HAP-1 (cell line): Measurements from ENCODE around the gene GPR39.
"Not testable (repeated sequence)": the region's sequence is repeated elsewhere in the genome, so short reads cannot be mapped to it uniquely, and the experiment has no call there.

Source experiments
- DNase-seq, 2 experiments: peaks; one replicate each; pipeline ENCODE4 v3.0.0-alpha.2; 2016 to 2020; ENCODE audit warnings: low spot score in 2 of 2
- H3K27me3 ChIP-seq: fragments of 250-450 bp; sonication (Bioruptor Pico); 2 replicates; pipeline ENCODE4 v1.5.1; 2020; ENCODE audit warnings: low read depth, mild to moderate bottlenecking, moderate library complexity
- H3K36me3 ChIP-seq: fragments of 250-450 bp; sonication (Bioruptor Pico); replicated peaks from 2 replicates; pipeline ENCODE4 v1.5.1; 2020; ENCODE audit warnings: mild to moderate bottlenecking
- H3K4me1 ChIP-seq: fragments of 250-450 bp; sonication (Bioruptor Pico); 2 replicates; pipeline ENCODE4 v1.5.1; 2020; ENCODE audit warnings: mild to moderate bottlenecking
- H3K4me3 ChIP-seq: fragments of 250-450 bp; sonication (Bioruptor Pico); 2 replicates; pipeline ENCODE4 v1.5.1; 2020; ENCODE audit warnings: mild to moderate bottlenecking, moderate library complexity
- H3K9me3 ChIP-seq: fragments of 250-450 bp; sonication (Bioruptor Pico); 2 replicates; pipeline ENCODE4 v1.5.1; 2020; ENCODE audit warnings: mild to moderate bottlenecking, moderate library complexity
- in situ Hi-C: fragments of 300-500 bp; cut with MboI; formaldehyde crosslinking; loops from 3 replicates; pipeline ENCODE4 v1.14.3; 2020; ENCODE audit warnings: low sequenced_read_pairs, inconsistent platforms, mixed read lengths

Gene GPR39

DNA sequence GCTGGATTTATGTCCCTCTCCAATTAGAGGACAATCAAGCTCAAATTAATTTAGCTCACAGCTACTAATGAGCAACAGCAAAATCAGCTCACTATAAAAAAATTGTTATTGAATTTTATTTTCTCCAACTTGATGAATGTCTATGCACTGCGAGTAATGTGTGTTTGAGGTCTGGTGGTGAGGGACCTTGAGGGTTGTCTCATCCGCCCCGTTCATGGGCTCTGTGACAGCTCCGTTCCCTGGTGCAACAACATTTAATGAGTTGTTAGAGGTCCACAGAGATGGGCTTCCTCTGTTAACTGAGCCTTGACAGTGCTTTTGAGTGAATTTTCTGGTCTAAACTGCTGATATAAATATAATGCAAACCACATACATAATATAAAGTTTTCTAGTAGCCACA is 101.7 kb downstream of the GPR39 start:
- H3K4me1 ChIP-seq, result no peaks in the 10 kb centered on the region
- DNase-seq, result no peak
- no peaks in the 10 kb centered on the region for H3K9me3 ChIP-seq
- H3K27me3 ChIP-seq, result no peaks in the 10 kb centered on the region
- H3K36me3 ChIP-seq, result no peaks in the 10 kb centered on the region
- H3K4me3 ChIP-seq, result no peak overlapping the region
- in situ Hi-C loops, result no loop called here

DNA sequence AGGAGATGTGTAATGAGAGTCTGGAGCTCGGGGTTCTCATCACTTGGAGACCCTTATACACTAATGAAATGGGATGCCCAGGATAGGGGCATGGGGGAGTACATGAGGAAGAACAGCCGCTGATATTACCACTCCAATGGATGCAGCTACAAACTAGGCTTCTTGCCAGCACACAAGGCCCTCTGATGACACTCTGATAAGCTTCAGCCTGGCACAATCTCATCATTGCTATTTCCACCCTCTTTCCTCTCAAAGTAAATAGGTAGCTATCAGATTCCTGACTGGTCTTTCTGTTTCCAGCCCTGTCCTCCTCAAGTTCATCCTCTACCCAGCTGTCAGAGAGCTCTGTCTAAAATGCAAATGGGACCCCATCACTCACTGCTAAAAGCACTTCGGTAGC is 103.0 kb downstream of the GPR39 start:
- H3K9me3 ChIP-seq, result no peaks in the 10 kb centered on the region
- no peak overlapping the region for H3K4me3 ChIP-seq
- no peaks in the 10 kb centered on the region for H3K4me1 ChIP-seq
- H3K36me3 ChIP-seq, result no peaks in the 10 kb centered on the region
- in situ Hi-C loops, result no loop called here
- no peaks in the 10 kb centered on the region for H3K27me3 ChIP-seq
- no peak for DNase-seq

- Histone ChIP-seq H3K9me3 (no peaks in the 10 kb centered on the region), H3K36me3 (no peaks in the 10 kb centered on the region), H3K27me3 (no peaks in the 10 kb centered on the region), H3K4me3 (no peak overlapping the region), H3K4me1 (no peaks in the 10 kb centered on the region)
- no peak for DNase-seq
- in situ Hi-C loops, result no loop called here
Observed at GRCh38 chr2:132521341-132521740, 104.7 kb downstream of the GPR39 start.

GRCh38 chr2:132522901-132523300 is 106.3 kb downstream of the GPR39 start:
- Histone ChIP-seq H3K27me3 (no peaks in the 10 kb centered on the region), H3K36me3 (no peaks in the 10 kb centered on the region), H3K4me3 (no peak overlapping the region), H3K4me1 (no peaks in the 10 kb centered on the region), H3K9me3 (no peaks in the 10 kb centered on the region)
- no peak for DNase-seq
- in situ Hi-C loops, result no loop called here

GRCh38 chr2:132537061-132537460 is 120.5 kb downstream of the GPR39 start:
- in situ Hi-C loops, H3K27me3 ChIP-seq, H3K36me3 ChIP-seq, H3K9me3 ChIP-seq, H3K4me1 ChIP-seq, DNase-seq, H3K4me3 ChIP-seq: not testable (repeated sequence)

DNA sequence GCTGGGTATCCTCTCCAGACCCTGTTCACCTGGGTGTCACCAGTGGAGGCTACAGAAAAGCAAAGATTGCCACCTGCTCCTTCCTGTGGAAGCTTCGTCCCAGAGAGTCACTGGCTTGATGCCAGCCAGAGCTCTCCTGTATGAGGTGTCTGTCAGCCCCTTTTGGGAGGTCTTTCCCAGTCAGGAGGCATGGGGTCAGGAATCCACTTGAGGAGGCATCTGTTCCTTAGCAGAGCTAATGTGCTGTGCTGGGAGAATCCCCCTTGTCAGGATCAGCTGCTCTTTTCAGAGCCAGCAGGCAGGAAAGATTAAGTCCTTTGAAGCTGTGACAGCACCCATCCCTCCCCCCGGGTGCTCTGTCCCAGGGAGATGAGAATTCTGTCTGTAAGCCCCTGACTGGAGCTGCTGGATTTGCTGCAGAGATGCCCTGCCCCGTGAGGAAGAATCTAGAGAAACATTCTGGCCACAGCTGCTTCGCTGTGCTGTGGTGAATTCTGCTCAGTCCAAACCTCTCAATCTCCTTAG is 121.8 kb downstream of the GPR39 start:
- Histone ChIP-seq H3K27me3 (no peaks in the 10 kb centered on the region), H3K36me3 (no peaks in the 10 kb centered on the region), H3K4me3 (no peak overlapping the region), H3K4me1 (no peaks in the 10 kb centered on the region), H3K9me3 (no peaks in the 10 kb centered on the region)
- no peak for DNase-seq
- in situ Hi-C loops, result no loop called here

DNA sequence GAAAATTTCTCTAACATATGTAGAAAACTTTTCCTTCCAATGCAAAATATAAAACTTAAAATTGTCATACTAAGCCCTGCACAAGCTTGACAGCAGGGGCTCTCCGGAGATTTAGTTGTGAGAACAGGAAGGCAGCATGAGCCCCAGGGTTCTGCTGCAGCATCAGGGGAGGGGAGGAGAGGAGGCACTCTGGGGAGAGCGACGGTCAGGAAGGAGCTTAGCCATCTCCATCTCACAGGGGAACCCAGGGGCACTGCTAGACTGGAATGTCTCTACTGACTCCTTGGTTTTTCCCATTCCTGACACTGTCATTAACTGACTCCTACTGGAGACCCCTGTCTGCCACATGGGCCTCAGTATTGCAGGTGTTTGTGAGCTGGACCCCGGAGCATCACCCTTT is 123.6 kb downstream of the GPR39 start:
- H3K27me3 ChIP-seq, result no peaks in the 10 kb centered on the region
- no peak overlapping the region for H3K4me3 ChIP-seq
- no peak for DNase-seq
- in situ Hi-C loops, result loop anchor here (10.0 kb wide), 1 partner anchor 635 kb away; no protein-coding TSS in a partner anchor
- no peaks in the 10 kb centered on the region for H3K9me3 ChIP-seq
- no peaks in the 10 kb centered on the region for H3K36me3 ChIP-seq
- no peaks in the 10 kb centered on the region for H3K4me1 ChIP-seq

GRCh38 chr2:132542953-132543569 is 126.5 kb downstream of the GPR39 start:
- no peaks in the 10 kb centered on the region for H3K4me1 ChIP-seq
- in situ Hi-C loops, result loop anchor here (10.0 kb wide), 1 partner anchor 632 kb away; no protein-coding TSS in a partner anchor
- DNase-seq, result no peak

GRCh38 chr2:132544006-132544630 is 127.5 kb downstream of the GPR39 start:
- DNase-seq, result no peak
- in situ Hi-C loops, result loop anchor here (10.0 kb wide), 1 partner anchor 631 kb away; no protein-coding TSS in a partner anchor
- H3K36me3 ChIP-seq, result no peaks in the 10 kb centered on the region
- H3K27me3 ChIP-seq, result no peaks in the 10 kb centered on the region
- no peaks in the 10 kb centered on the region for H3K4me1 ChIP-seq
- H3K4me3 ChIP-seq, result no peak overlapping the region
- H3K9me3 ChIP-seq, result no peaks in the 10 kb centered on the region

More at GRCh38 chr2:132542953-132543569, 126.5 kb downstream of the GPR39 start:
- Histone ChIP-seq H3K4me3 (no peak overlapping the region), H3K36me3 (no peaks in the 10 kb centered on the region), H3K9me3 (no peaks in the 10 kb centered on the region), H3K27me3 (no peaks in the 10 kb centered on the region)

- H3K4me3 ChIP-seq, result no peak overlapping the region
- H3K36me3 ChIP-seq, result no peaks in the 10 kb centered on the region
- in situ Hi-C loops, result loop anchor here (10.0 kb wide), 1 partner anchor 628 kb away; no protein-coding TSS in a partner anchor
- peak; percentile 6 to 73 for DNase-seq
- no peaks in the 10 kb centered on the region for H3K4me1 ChIP-seq
- no peaks in the 10 kb centered on the region for H3K27me3 ChIP-seq
- H3K9me3 ChIP-seq, result no peaks in the 10 kb centered on the region
Observed at GRCh38 chr2:132547090-132547687, 130.6 kb downstream of the GPR39 start.

DNA sequence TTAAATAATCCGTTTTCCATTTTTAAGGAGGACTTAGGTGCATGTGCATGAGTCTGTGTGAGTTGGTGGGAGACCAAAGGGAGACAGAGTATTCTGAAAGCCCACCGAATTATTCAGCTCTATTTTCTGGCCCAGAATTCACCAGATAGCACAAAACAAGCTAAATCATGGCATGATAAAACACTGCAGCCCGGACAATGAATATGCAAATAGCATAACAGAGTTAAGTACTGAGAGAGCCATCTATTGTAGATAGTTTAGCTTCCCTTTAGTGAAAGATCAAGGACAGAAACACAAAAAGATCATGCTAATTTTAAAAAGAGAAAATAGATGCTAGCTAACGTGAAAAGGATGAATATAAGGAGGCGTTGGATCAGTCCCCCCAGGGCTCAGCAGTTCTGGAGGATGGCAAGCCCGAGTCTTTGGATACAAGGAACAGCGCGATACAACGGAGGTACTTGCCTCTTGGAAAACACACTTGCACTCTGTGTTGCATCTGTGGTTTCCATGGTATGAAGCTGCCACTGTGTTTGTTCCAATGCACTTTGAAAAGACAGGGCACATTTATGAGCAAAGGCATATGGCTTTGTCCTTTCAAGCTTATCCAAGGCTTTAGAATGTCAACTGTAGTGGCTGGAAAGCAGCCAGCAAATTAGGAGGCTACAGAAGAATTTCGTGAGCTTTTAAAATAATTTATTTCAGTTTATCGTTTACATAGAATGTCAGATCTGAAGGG is 133.5 kb downstream of the GPR39 start:
- no peak overlapping the region for H3K4me3 ChIP-seq
- H3K36me3 ChIP-seq, result no peaks in the 10 kb centered on the region
- DNase-seq, result no peak
- H3K27me3 ChIP-seq, result no peaks in the 10 kb centered on the region
- no peaks in the 10 kb centered on the region for H3K9me3 ChIP-seq
- no peaks in the 10 kb centered on the region for H3K4me1 ChIP-seq
- in situ Hi-C loops, result loop anchor here (10.0 kb wide), 1 partner anchor 625 kb away; no protein-coding TSS in a partner anchor

GRCh38 chr2:132550946-132551345 is 134.3 kb downstream of the GPR39 start:
- Histone ChIP-seq H3K36me3 (no peaks in the 10 kb centered on the region), H3K27me3 (no peaks in the 10 kb centered on the region), H3K4me3 (no peak overlapping the region), H3K4me1 (no peaks in the 10 kb centered on the region), H3K9me3 (no peaks in the 10 kb centered on the region)
- in situ Hi-C loops, result no loop called here
- no peak for DNase-seq

DNA sequence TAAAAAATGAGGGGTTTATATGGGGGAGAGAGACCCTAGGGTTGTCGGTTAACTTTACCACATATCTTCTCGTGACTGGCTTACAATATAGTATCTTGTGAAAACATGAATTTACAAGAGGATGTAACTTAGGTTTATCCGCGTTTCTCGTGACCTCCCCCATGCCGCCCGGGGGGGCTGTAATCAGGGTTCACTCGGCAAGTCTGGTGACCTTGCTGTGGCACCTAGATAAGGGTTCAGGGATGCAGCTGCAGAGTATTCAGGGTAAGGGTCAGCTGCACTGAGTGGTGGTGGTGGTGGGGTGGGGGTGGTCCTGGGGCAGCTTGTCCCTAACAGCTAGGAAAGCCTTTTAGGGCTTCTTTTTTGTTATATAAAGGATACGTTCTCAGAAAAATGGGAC is 141.1 kb downstream of the GPR39 start:
- Histone ChIP-seq H3K4me1 (no peaks in the 10 kb centered on the region), H3K27me3 (no peaks in the 10 kb centered on the region), H3K4me3 (no peak overlapping the region), H3K36me3 (no peaks in the 10 kb centered on the region), H3K9me3 (no peaks in the 10 kb centered on the region)
- DNase-seq, result no peak
- in situ Hi-C loops, result no loop called here
